Esophagus squamous epithelium (tissue), 5 donors: Measurements from ENCODE around the gene SAMD3. TPM values are rescaled to one million over a fixed set of nuclear protein-coding genes. Genes with fewer than 3 reads are reported as not detected.
"Not testable (repeated sequence)": the region's sequence is repeated elsewhere in the genome, so short reads cannot be mapped to it uniquely, and the experiment has no call there.

Experiments
- DNase-seq: peaks from one replicate; lab custom pipeline; 2025; lab: John Stamatoyannopoulos, UW
- H3K27ac ChIP-seq, 4 donors: fragments of 200-600 bp; sonication (generic); one replicate each; pipeline ENCODE4 v1.5.1; 2016 to 2019; ENCODE audit warnings: mild to moderate bottlenecking in 1 of 4
- H3K27me3 ChIP-seq, 4 donors: fragments of 200-600 bp; sonication (generic); 1 replicate in 3 of 4; 2 replicates in 1 of 4; pipeline versions ENCODE4 v1.5.1 to v1.6.0; 2017 to 2021; ENCODE audit warnings: antibody characterized with exemption in 1 of 4
- H3K36me3 ChIP-seq, 3 donors: fragments of 200-600 bp; sonication (generic); one replicate each; pipeline ENCODE4 v1.5.1; 2016 to 2019
- H3K4me1 ChIP-seq, 3 donors: fragments of 200-600 bp; sonication (generic); one replicate each; pipeline ENCODE4 v1.5.1; 2017 to 2019
- H3K4me3 ChIP-seq, 4 donors: fragments of 200-600 bp; sonication (generic); 1 replicate in 3 of 4; 2 replicates in 1 of 4; pipeline ENCODE4 v1.5.1; 2016 to 2019; ENCODE audit warnings: mild to moderate bottlenecking in 2 of 4, moderate library complexity in 1 of 4
- H3K9me3 ChIP-seq, 3 donors: fragments of 200-600 bp; sonication (generic); one replicate each; pipeline ENCODE4 v1.5.1; 2016 to 2019
- POLR2A ChIP-seq, 4 donors: fragments of 450-650 bp; IDR thresholded peaks; one replicate each; pipeline ENCODE4 v1.6.1; 2017; ENCODE audit warnings: antibody characterized with exemption in 4 of 4, mild to moderate bottlenecking in 4 of 4, moderate library complexity in 3 of 4
- WGBS, 2 donors: methylation state at CpG; one replicate each; pipeline ENCODE4 v1.1.5; 2018; 5-methylcytosine and 5-hydroxymethylcytosine counted together
- intact Hi-C: fragments of 100-400 bp; cut with DNase I; formaldehyde crosslinking; loops from one replicate; pipeline ENCODE4 v1.15.0; 2022
- total RNA-seq, 4 donors: library from RNA; depleted of rRNA; stranded (reverse); fragments of >200 nt; gene quantifications; one replicate each; pipeline ENCODE4 v1.1.0, GENCODE V29; 2016
- TF ChIP-seq, protein P1 (sequence below), 6 experiments: fragments of 450-650 bp in 4 of 6; fragments of 200-600 bp in 2 of 6; sonication (generic) in 2 of 6; IDR thresholded peaks; one replicate each; pipeline ENCODE4 v1.5.1; 2016 to 2019; ENCODE audit warnings: antibody characterized with exemption in 6 of 6, mild to moderate bottlenecking in 4 of 6, moderate library complexity in 4 of 6
- donor health status: DM: yes; HTN: yes; CAD: no.

SAMD3 gene
- total RNA-seq, 4 donors from 2014 or later, result 0.12 to 3.8 (median 0.67) TPM

DNA sequence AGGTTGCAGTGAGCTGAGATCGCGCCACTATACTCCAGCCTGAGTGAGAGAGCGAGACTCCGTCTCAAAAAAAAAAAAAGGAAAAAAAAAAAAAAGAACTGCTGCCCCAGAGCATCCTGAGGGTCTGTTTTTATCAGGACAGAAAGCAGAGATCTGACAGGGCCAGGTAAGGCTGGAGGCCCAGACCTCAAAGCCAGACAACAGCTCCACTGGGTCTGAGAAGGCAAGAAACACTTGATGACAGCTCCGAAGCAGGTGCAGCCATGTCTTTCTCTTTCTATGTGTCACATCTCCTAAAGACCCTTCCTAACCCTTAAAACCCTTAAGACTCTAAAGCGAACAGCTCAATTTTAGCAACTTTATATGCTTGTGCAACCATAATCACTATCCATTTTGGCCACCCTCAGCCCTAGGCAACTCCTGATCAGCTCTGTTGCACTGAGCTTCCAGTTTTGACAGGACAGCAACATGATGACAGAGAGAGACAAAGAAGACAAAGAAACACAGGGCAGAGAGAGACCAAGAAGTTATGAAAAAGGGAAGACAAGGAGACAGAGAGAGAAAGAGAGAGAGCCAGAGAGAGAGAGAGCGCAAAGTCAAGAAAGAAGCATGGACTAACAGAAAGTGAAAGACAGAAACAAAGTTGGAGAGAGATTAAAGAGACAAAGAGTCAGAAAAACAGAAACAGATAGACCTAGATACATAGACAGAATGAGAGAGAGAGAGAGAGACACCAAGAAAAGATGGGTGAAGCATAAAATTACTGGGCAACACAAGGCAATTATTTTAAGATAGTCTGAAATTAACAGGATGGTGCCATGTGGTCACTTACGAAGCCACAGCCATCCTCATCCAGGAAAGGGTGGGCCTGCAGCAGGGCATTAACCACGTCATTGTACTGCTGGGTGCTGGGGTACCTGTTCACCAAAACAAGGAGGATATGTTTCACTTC is 39.2 kb downstream of the SAMD3 start:
- no peaks in the 10 kb centered on the region for H3K27me3 ChIP-seq
- no peak overlapping the region for H3K4me3 ChIP-seq
- H3K4me1 ChIP-seq, result peaks cover 0 to 3% (median 0%) of the 10 kb centered on the region in 3 donors
- H3K9me3 ChIP-seq, result no peaks in the 10 kb centered on the region
- TF ChIP-seq POLR2A (IDR thresholded peaks at IDR 0.05), result no peak
- TF ChIP-seq, protein P1, sequence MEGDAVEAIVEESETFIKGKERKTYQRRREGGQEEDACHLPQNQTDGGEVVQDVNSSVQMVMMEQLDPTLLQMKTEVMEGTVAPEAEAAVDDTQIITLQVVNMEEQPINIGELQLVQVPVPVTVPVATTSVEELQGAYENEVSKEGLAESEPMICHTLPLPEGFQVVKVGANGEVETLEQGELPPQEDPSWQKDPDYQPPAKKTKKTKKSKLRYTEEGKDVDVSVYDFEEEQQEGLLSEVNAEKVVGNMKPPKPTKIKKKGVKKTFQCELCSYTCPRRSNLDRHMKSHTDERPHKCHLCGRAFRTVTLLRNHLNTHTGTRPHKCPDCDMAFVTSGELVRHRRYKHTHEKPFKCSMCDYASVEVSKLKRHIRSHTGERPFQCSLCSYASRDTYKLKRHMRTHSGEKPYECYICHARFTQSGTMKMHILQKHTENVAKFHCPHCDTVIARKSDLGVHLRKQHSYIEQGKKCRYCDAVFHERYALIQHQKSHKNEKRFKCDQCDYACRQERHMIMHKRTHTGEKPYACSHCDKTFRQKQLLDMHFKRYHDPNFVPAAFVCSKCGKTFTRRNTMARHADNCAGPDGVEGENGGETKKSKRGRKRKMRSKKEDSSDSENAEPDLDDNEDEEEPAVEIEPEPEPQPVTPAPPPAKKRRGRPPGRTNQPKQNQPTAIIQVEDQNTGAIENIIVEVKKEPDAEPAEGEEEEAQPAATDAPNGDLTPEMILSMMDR (IDR thresholded peaks at IDR 0.05), result no peak
- intact Hi-C loops, result no loop called here
- no peak overlapping the region for H3K27ac ChIP-seq
- DNase-seq, result no peak
- 88 to 89% methylated on average over 6 to 9 of the region's 9 CpGs for WGBS, 2 donors
- H3K36me3 ChIP-seq, result no peaks in the 10 kb centered on the region

DNA sequence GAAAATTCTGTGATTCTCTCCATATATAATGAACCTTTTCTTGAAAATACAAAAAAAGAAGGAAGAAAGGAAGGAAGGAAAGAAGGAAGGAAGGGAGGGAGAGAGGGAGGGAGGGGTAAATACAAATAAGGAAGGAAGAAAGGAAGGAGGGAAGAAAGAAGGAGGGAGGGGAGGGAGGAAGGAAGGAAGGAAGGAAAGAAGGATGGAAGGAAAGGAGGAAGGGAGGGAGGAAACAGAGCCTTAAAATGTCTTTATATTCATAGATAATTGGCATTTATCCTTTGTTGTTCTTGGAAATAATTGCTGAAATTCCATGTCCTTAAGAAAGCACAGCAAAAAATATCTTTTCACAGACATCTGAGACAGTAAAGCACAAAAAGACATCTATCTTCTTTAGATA is 40.3 kb downstream of the SAMD3 start:
- H3K36me3 ChIP-seq, result no peaks in the 10 kb centered on the region
- H3K9me3 ChIP-seq, result no peaks in the 10 kb centered on the region
- no peak overlapping the region for H3K27ac ChIP-seq
- H3K4me3 ChIP-seq, result no peak overlapping the region
- no peak for DNase-seq
- H3K4me1 ChIP-seq, result no peaks in the 10 kb centered on the region
- intact Hi-C loops, result no loop called here
- no peaks in the 10 kb centered on the region for H3K27me3 ChIP-seq
- no peak for TF ChIP-seq POLR2A (IDR thresholded peaks at IDR 0.05)
- TF ChIP-seq, protein P1 (IDR thresholded peaks at IDR 0.05), result no peak

GRCh38 chr6:130178692-130179091 is 44.1 kb downstream of the SAMD3 start:
- DNase-seq, result no peak
- Histone ChIP-seq H3K27me3 (no peaks in the 10 kb centered on the region), H3K36me3 (no peaks in the 10 kb centered on the region), H3K4me3 (no peak overlapping the region), H3K4me1 (no peaks in the 10 kb centered on the region), H3K27ac (no peak overlapping the region), H3K9me3 (no peaks in the 10 kb centered on the region)
- no peak for TF ChIP-seq POLR2A (IDR thresholded peaks at IDR 0.05)
- TF ChIP-seq, protein P1 (IDR thresholded peaks at IDR 0.05), result no peak
- 89 to 100% methylated on average over 1 of the region's 1 CpG for WGBS, 2 donors
- intact Hi-C loops, result no loop called here

GRCh38 chr6:130176378-130176777 is 46.4 kb downstream of the SAMD3 start:
- Histone ChIP-seq H3K27me3 (no peaks in the 10 kb centered on the region), H3K27ac (no peak overlapping the region), H3K4me3 (no peak overlapping the region), H3K4me1 (no peaks in the 10 kb centered on the region), H3K9me3 (no peaks in the 10 kb centered on the region), H3K36me3 (no peaks in the 10 kb centered on the region)
- no peak for DNase-seq
- intact Hi-C loops, result no loop called here
- 85 to 100% methylated on average over 1 of the region's 1 CpG for whole genome bisulfite sequencing, 2 donors
- no peak for TF ChIP-seq POLR2A (IDR thresholded peaks at IDR 0.05)
- TF ChIP-seq, protein P1 (IDR thresholded peaks at IDR 0.05), result no peak

GRCh38 chr6:130173377-130174004 is 49.3 kb downstream of the SAMD3 start:
- H3K4me1 ChIP-seq, H3K36me3 ChIP-seq, H3K4me3 ChIP-seq, H3K9me3 ChIP-seq, intact Hi-C loops, H3K27me3 ChIP-seq, H3K27ac ChIP-seq, DNase-seq: not testable (repeated sequence)
- WGBS, 2 donors, result 82 to 100% methylated on average over 1 to 3 of the region's 4 CpGs

- H3K36me3 ChIP-seq, H3K4me1 ChIP-seq, intact Hi-C loops, H3K9me3 ChIP-seq, H3K27ac ChIP-seq, H3K4me3 ChIP-seq, DNase-seq, H3K27me3 ChIP-seq: not testable (repeated sequence)
- WGBS, 2 donors, result 94 to 96% methylated on average over 4 of the region's 4 CpGs
Observed at GRCh38 chr6:130170160-130170559, 52.6 kb downstream of the SAMD3 start.
